Measurements from ENCODE around the gene ACBD7.

DNA sequence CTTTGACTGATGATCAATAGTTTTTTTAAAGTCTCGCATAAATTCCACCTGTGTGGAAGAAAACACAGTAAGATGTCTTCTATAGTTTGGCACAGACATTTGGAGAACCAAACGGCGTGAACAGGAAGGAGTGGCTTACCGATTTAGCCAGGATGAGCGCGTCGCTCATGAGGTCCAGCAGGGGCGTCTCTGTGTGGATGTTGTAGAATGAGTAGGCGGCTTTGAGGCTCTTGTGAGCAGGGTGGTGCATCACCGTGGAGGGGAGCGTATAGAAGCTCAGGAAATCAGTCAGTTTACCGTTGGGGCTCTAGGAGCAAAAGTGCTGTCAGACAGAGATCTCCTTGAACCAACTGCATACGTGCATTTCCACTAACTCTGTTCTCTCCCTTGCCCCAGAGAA is 24.1 kb upstream of the ACBD7 start:
- TF ChIP-seq, protein P1, sequence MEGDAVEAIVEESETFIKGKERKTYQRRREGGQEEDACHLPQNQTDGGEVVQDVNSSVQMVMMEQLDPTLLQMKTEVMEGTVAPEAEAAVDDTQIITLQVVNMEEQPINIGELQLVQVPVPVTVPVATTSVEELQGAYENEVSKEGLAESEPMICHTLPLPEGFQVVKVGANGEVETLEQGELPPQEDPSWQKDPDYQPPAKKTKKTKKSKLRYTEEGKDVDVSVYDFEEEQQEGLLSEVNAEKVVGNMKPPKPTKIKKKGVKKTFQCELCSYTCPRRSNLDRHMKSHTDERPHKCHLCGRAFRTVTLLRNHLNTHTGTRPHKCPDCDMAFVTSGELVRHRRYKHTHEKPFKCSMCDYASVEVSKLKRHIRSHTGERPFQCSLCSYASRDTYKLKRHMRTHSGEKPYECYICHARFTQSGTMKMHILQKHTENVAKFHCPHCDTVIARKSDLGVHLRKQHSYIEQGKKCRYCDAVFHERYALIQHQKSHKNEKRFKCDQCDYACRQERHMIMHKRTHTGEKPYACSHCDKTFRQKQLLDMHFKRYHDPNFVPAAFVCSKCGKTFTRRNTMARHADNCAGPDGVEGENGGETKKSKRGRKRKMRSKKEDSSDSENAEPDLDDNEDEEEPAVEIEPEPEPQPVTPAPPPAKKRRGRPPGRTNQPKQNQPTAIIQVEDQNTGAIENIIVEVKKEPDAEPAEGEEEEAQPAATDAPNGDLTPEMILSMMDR (IDR thresholded peaks at IDR 0.05 in 4 of 5, conservative IDR thresholded peaks at IDR 0.05 in 1 of 5): no peak
- TF ChIP-seq POLR2A (IDR thresholded peaks at IDR 0.05): no peak

All from gastrocnemius medialis (tissue), 4 donors.